ENCODE results near the gene ANTXR1.

GRCh38 chr2:69196327-69197117, 183.5 kb downstream of the ANTXR1 start:
- TF ChIP-seq PHF8 (conservative IDR thresholded peaks at IDR 0.05; ENCODE audit: low read depth, low read length) (no peak), CREB1 (IDR thresholded peaks at IDR 0.05) (no peak), EZH2 (IDR thresholded peaks at IDR 0.05; ENCODE audit: low read depth, low read length, severe bottlenecking) (no peak), CTCF (IDR thresholded peaks at IDR 0.05; ENCODE audit: control extremely low read depth in 1 of 3, insufficient read depth in 1 of 3, low read depth in 1 of 3, low read length in 3 of 3) (no peak), CHD1 (IDR thresholded peaks at IDR 0.05; ENCODE audit: low read depth, low read length) (no peak), CEBPB (IDR thresholded peaks at IDR 0.05; ENCODE audit: low read depth, low read length) (peak; percentile 37; the same call in 1 of the 2 replicates), GABPA (IDR thresholded peaks at IDR 0.05; ENCODE audit: borderline replicate concordance, insufficient read depth, low read length) (no peak), POLR2A (IDR thresholded peaks at IDR 0.05; ENCODE audit: control extremely low read depth in 1 of 2, low read depth in 2 of 2, low read length in 2 of 2) (no peak), BRCA1 (IDR thresholded peaks at IDR 0.05; ENCODE audit: low read depth, low read length) (no peak)

Measured in H1 (cell line).